Panc1 (cell line): ENCODE measurements around the gene MRPL54.
"Not testable (repeated sequence)": the region's sequence is repeated elsewhere in the genome, so short reads cannot be mapped to it uniquely, and the experiment has no call there.

Experiments used
- CTCF ChIP-seq: fragments of 450-650 bp; IDR thresholded peaks from 2 replicates; pipeline ENCODE4 v1.5.1; 2017; ENCODE audit warnings: mild to moderate bottlenecking
- POLR2AphosphoS5 ChIP-seq: IDR thresholded peaks from 2 replicates; pipeline ENCODE4 v1.6.1; 2012; ENCODE audit warnings: mild to moderate bottlenecking, low read depth, low read length, moderate library complexity

- not testable (repeated sequence) for TF ChIP-seq CTCF, POLR2AphosphoS5
These were observed 4.8 kb upstream of the MRPL54 start for GRCh38 chr19:3757705-3758104.
